MCF 10A (cell line): ENCODE measurements around the gene RPP14. TPM values are rescaled to one million over a fixed set of nuclear protein-coding genes. Genes with fewer than 3 reads are reported as not detected.
"Not testable (repeated sequence)": the region's sequence is repeated elsewhere in the genome, so short reads cannot be mapped to it uniquely, and the experiment has no call there.

Experiments
- BruUV-seq: library from RNA; stranded (reverse); fragments of 400-500 nt; replicated peaks from 2 replicates; lab custom pipeline; 2021; lab: Mats Ljungman, UMichigan
- CTCF ChIA-PET: fragments of 300-600 bp; sonication (Branson Sonifier 250); formaldehyde crosslinking; extraction: SDS; loops from one replicate; lab custom pipeline; 2021; ENCODE audit warnings: antibody characterized with exemption, inconsistent platforms; lab: Yijun Ruan, JAX
- POLR2A ChIA-PET: fragments of 300-600, 350-650 bp; sonication (Branson Sonifier 250); formaldehyde crosslinking; extraction: SDS; loops from one replicate; lab custom pipeline; 2020; ENCODE audit warnings: antibody characterized with exemption, inconsistent platforms; lab: Yijun Ruan, JAX
- DNase-seq: peaks from one replicate; pipeline ENCODE4 v3.0.0-alpha.2; 2018; ENCODE audit not compliant: unreplicated experiment
- H3K27ac Mint-ChIP-seq: one replicate; pipeline ENCODE4 v1.8.0; 2022; ENCODE audit warnings: mild to moderate bottlenecking, low read depth, mixed read lengths; ENCODE audit not compliant: unreplicated experiment
- H3K27me3 Mint-ChIP-seq: one replicate; pipeline ENCODE4 v1.8.0; 2022; ENCODE audit warnings: mixed read lengths; ENCODE audit not compliant: insufficient read depth, unreplicated experiment
- H3K36me3 Mint-ChIP-seq: one replicate; pipeline ENCODE4 v1.8.0; 2022; ENCODE audit warnings: mild to moderate bottlenecking, moderate library complexity, mixed read lengths; ENCODE audit not compliant: insufficient read depth, unreplicated experiment
- H3K4me1 Mint-ChIP-seq: one replicate; pipeline ENCODE4 v1.8.0; 2022; ENCODE audit warnings: mixed read lengths; ENCODE audit not compliant: insufficient read depth, unreplicated experiment
- H3K4me3 Mint-ChIP-seq: one replicate; pipeline ENCODE4 v1.8.0; 2022; ENCODE audit warnings: mild to moderate bottlenecking, moderate library complexity, mixed read lengths; ENCODE audit not compliant: unreplicated experiment
- H3K9me3 Mint-ChIP-seq: one replicate; pipeline ENCODE4 v1.8.0; 2022; ENCODE audit warnings: mixed read lengths; ENCODE audit not compliant: unreplicated experiment
- CTCF ChIP-seq: fragments of 200-600 bp; IDR thresholded peaks from one replicate; pipeline ENCODE4 v1.8.0; 2022; ENCODE audit warnings: antibody characterized with exemption, mild to moderate bottlenecking; ENCODE audit not compliant: unreplicated experiment
- intact Hi-C: fragments of 100-400 bp; cut with micrococcal nuclease; formaldehyde crosslinking; loops from 2 replicates; pipeline ENCODE4 v1.14.1; 2022
- total RNA-seq: library from RNA; stranded (reverse); gene quantifications from 2 replicates; pipeline ENCODE4 v1.2.3, GENCODE V29; 2022

RPP14 gene
- total RNA-seq, 1 experiment from 2014 or later: 20.0 TPM

- H3K27ac Mint-ChIP-seq: peak overlapping the region; percentile 93
- H3K4me3 Mint-ChIP-seq: peak overlapping the region; percentile 78
- BruUV-seq: TSS peak; percentile 73
- DNase-seq: no peak
- ChIA-PET CTCF (interaction anchor here (0.7 to 5.1 kb wide), 12 partner anchors 10 to 196 kb away, joined by 3 to 34 read pairs (median 5); partner anchors contain the start of genes HTD2 and RPP14), POLR2A (interaction anchor here (0.6 to 6.6 kb wide), 23 partner anchors 9 to 560 kb away, joined by 3 to 54 read pairs (median 5); partner anchors contain the start of genes ABHD6, HTD2, KCTD6 and RPP14)
- TF ChIP-seq CTCF: no peak
- no peaks in the 10 kb centered on the region for H3K9me3 Mint-ChIP-seq
- intact Hi-C loops: loop anchor here (1.0 kb wide), 2 partner anchors 49 to 79 kb away; no protein-coding TSS in a partner anchor
- H3K4me1 Mint-ChIP-seq: peaks cover 22% of the 10 kb centered on the region
- H3K27me3 Mint-ChIP-seq: no peaks in the 10 kb centered on the region
- H3K36me3 Mint-ChIP-seq: peaks cover 36% of the 10 kb centered on the region
Observed at GRCh38 chr3:58335652-58335947, 29.6 kb downstream of the RPP14 start.

GRCh38 chr3:58336135-58336882, 30.3 kb downstream of the RPP14 start:
- no peaks in the 10 kb centered on the region for H3K27me3 Mint-ChIP-seq
- peak overlapping the region; percentile 93 for H3K27ac Mint-ChIP-seq
- DNase-seq: peak; percentile 72
- no TSS peak for BruUV-seq
- H3K9me3 Mint-ChIP-seq: no peaks in the 10 kb centered on the region
- peaks cover 43% of the 10 kb centered on the region for H3K36me3 Mint-ChIP-seq
- intact Hi-C loops: no loop called here
- ChIA-PET CTCF (interaction anchor here (0.6 to 5.1 kb wide), 10 partner anchors 11 to 196 kb away, joined by 3 to 34 read pairs (median 6); partner anchors contain the start of genes HTD2 and RPP14), POLR2A (interaction anchor here (0.7 to 6.6 kb wide), 11 partner anchors 14 to 135 kb away, joined by 3 to 54 read pairs (median 5); partner anchors contain the start of genes ABHD6, HTD2 and RPP14)
- H3K4me3 Mint-ChIP-seq: peak overlapping the region; percentile 78
- TF ChIP-seq CTCF: no peak
- peaks cover 22% of the 10 kb centered on the region for H3K4me1 Mint-ChIP-seq

- Mint-ChIP-seq H3K4me1 (peaks cover 22% of the 10 kb centered on the region), H3K36me3 (peaks cover 51% of the 10 kb centered on the region), H3K9me3 (no peaks in the 10 kb centered on the region), H3K4me3 (no peak overlapping the region), H3K27me3 (no peaks in the 10 kb centered on the region), H3K27ac (no peak overlapping the region)
- no peak for DNase-seq
- ChIA-PET POLR2A (interaction anchor here (0.9 to 6.6 kb wide), 4 partner anchors 10 to 67 kb away, joined by 4 to 54 read pairs (median 25); partner anchors contain the start of genes HTD2 and RPP14), CTCF (interaction anchor here (0.8 to 5.1 kb wide), 8 partner anchors 11 to 196 kb away, joined by 3 to 34 read pairs (median 6); partner anchors contain the start of genes HTD2 and RPP14)
- intact Hi-C loops: no loop called here
- TF ChIP-seq CTCF: no peak
- no TSS peak for BruUV-seq
Observed at GRCh38 chr3:58337190-58337589, 31.1 kb downstream of the RPP14 start.

- H3K9me3 Mint-ChIP-seq, H3K4me3 Mint-ChIP-seq, H3K27ac Mint-ChIP-seq, intact Hi-C loops, BruUV-seq, DNase-seq, H3K27me3 Mint-ChIP-seq: not testable (repeated sequence)
- Mint-ChIP-seq H3K4me1 (peaks cover 22% of the 10 kb centered on the region), H3K36me3 (peaks cover 54% of the 10 kb centered on the region)
- ChIA-PET CTCF (interaction anchor here (0.7 to 1.1 kb wide), 2 partner anchors 8 to 17 kb away, joined by 3 read pairs; no protein-coding TSS in a partner anchor), POLR2A (interaction anchor here (0.7 kb wide), 2 partner anchors 222 to 1867 kb away, joined by 3 read pairs; no protein-coding TSS in a partner anchor)
Observed at GRCh38 chr3:58339146-58339545, 33.1 kb downstream of the RPP14 start.
